Psoas muscle (tissue), 8 donors: Measurements from ENCODE around the gene PNPLA4. TPM values are rescaled to one million over a fixed set of nuclear protein-coding genes. Genes with fewer than 3 reads are reported as not detected.

Source experiments
- ATAC-seq, 4 donors: fragments of 200-7000 bp; cut with Tn5 transposase; one replicate each; pipeline ENCODE4 v1.9.1; 2020; ENCODE audit warnings: moderate library complexity in 3 of 4, mild to moderate bottlenecking in 2 of 4
- DNase-seq, 2 donors: peaks; one replicate each; pipeline ENCODE4 v3.0.0-alpha.2; 2020
- H3K27ac ChIP-seq: fragments of 200-600 bp; one replicate; pipeline ENCODE4 v1.8.0; 2022
- H3K27me3 ChIP-seq, 3 donors: fragments of 200-600 bp in 1 of 3; one replicate each; pipeline versions ENCODE4 v1.6.1 to v1.8.0; 2013 to 2022; ENCODE audit warnings: low read length in 2 of 3, mild to moderate bottlenecking in 2 of 3, moderate library complexity in 1 of 3; ENCODE audit not compliant: insufficient read depth in 3 of 3
- H3K36me3 ChIP-seq, 2 donors: fragments of 200-600 bp in 1 of 2; one replicate each; pipeline versions ENCODE4 v1.6.1 to v1.8.0; 2013 to 2022; ENCODE audit warnings: low read depth in 1 of 2, mild to moderate bottlenecking in 1 of 2, moderate library complexity in 1 of 2; ENCODE audit not compliant: insufficient read depth in 1 of 2
- H3K4me1 ChIP-seq: fragments of 200-600 bp; one replicate; pipeline ENCODE4 v1.8.0; 2022
- H3K4me3 ChIP-seq: fragments of 200-600 bp; one replicate; pipeline ENCODE4 v1.8.0; 2022; ENCODE audit warnings: mild to moderate bottlenecking
- H3K9me3 ChIP-seq: fragments of 200-600 bp; one replicate; pipeline ENCODE4 v1.8.0; 2022
- WGBS, 3 donors: extraction: QIAGEN DNeasy Blood & Tissue Kit; methylation state at CpG; one replicate each; pipeline versions ENCODE4 v1.1.6 to v1.1.7; 2013; 5-methylcytosine and 5-hydroxymethylcytosine counted together
- intact Hi-C, 2 donors: fragments of 100-400 bp; cut with DNase I; formaldehyde crosslinking; loops; one replicate each; pipeline versions ENCODE4 v1.11.0 to v1.14.2; 2022
- long read RNA-seq, 2 donors: library from polyadenylated mRNA; unstranded; transcript quantifications; one replicate each; pipeline ENCODE4 v2.0.0, GENCODE V29; 2021
- polyA plus RNA-seq, 3 donors: library from polyadenylated mRNA; stranded (reverse); fragments of 200-250 nt; gene quantifications; one replicate each; pipeline ENCODE4 v1.2.3, GENCODE V29; 2013
- total RNA-seq, 4 donors: library from RNA; stranded (reverse); fragmentation: NEBNext Ultra II Directional in 2 of 4; extraction: Animal tissue kit (Norgen Biotek cat#: 25700) in 2 of 4; gene quantifications; one replicate each; pipeline versions ENCODE4 v1.2.1 to v1.2.4, GENCODE V29; 2021 to 2023
- TF ChIP-seq, protein P1 (sequence below): fragments of 200-600 bp; IDR thresholded peaks from one replicate; pipeline ENCODE4 v1.8.0; 2022; ENCODE audit warnings: antibody characterized with exemption
- donor health status: healthy with polysubstance abuse.
- donor health status: DM: no; HTN: no; CAD: no; lungs with moderate emphysema.
- donor health status: Bipolar disorder and iron deficiency.
- donor health status: healthy.
- donor health status: DM: yes; HTN: yes; CAD: no.
- donor health status: DM: no; HTN: no; CAD: no.
- donor health status: DM: no; HTN: no; CAD: no.
- donor health status: DM: yes; HTN: yes; CAD: no.

Gene PNPLA4, protein sequence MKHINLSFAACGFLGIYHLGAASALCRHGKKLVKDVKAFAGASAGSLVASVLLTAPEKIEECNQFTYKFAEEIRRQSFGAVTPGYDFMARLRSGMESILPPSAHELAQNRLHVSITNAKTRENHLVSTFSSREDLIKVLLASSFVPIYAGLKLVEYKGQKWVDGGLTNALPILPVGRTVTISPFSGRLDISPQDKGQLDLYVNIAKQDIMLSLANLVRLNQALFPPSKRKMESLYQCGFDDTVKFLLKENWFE
- total RNA-seq (10 to 100 TPM; 22.5 to 31.8 (median 25.8) TPM), polyA plus RNA-seq (10 to 100 TPM; 13.8 to 26.0 (median 20.2) TPM)
- long read RNA-seq, donor 1, transcript PNPLA4-201 (7 exons, 3,372 nt): major isoform, 11 of 13 reads
- long read RNA-seq, donor 1, partial matches to known transcripts: 1 of 13 reads
- long read RNA-seq, donor 1, other reads (novel, unspliced or antisense): 1 of 13 reads
- long read RNA-seq, donor 2, transcript PNPLA4-201 (7 exons, 3,372 nt): major isoform, 16 of 26 reads
- long read RNA-seq, donor 2, partial matches to known transcripts: 2 of 26 reads
- long read RNA-seq, donor 2, other reads (novel, unspliced or antisense): 8 of 26 reads

DNA sequence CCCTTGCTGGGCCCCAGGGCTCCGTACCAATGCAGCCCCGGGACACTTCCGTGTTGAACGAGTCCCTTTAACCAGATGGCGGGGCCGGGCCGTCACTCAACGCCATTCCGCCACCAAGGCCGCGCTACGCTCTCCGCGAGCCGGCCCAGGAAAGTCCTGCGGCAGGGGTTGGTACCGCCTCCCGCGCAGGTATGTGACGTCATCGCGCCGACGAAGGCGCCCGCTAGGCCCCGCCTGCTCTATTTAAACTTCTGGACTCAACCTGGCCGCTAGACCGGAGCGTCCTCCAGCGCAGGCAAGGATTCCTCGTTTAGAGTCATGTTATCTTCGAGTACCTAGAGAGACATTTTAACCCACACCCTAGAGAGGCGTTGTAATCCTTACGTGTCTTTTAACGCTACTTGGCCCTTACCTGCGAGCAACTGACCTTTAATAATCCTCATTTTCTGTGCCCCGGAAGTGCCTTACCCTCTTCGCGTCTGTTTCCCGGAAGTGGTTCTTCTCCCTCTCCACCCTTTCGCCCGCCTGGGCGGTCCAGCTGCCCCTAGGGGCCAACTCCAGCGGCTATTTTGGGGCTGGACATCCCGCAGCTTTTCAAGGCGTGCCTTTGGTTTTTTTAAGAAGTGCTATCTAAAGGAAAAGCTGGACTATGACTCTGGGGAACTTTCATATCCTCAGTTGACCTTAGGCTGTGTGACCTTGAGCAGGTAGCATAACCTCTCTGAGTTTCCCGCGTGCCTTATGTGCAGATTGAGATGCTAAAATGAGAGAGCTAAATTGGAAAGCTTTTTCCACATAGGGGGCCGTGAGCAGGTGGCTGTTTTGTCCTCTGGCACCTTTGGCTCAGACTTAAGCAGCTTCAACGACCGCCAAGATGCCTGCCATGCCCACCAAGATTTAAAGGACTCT, at the start of gene PNPLA4:
Gene PNPLA4, minus strand, starts transcription at position 155 of the 909 bp plus-strand sequence. CDS start 1,294 bp downstream, outside the sequence.
- Histone ChIP-seq H3K36me3 (no peaks in the 10 kb centered on the region), H3K4me1 (no peaks in the 10 kb centered on the region), H3K9me3 (no peaks in the 10 kb centered on the region), H3K27me3 (no peaks in the 10 kb centered on the region), H3K27ac (peak within 1 kb of the TSS; percentile 77), H3K4me3 (peak within 1 kb of the TSS; percentile 68)
- DNase-seq: peak; percentile 80 to 89
- TF ChIP-seq, protein P1, sequence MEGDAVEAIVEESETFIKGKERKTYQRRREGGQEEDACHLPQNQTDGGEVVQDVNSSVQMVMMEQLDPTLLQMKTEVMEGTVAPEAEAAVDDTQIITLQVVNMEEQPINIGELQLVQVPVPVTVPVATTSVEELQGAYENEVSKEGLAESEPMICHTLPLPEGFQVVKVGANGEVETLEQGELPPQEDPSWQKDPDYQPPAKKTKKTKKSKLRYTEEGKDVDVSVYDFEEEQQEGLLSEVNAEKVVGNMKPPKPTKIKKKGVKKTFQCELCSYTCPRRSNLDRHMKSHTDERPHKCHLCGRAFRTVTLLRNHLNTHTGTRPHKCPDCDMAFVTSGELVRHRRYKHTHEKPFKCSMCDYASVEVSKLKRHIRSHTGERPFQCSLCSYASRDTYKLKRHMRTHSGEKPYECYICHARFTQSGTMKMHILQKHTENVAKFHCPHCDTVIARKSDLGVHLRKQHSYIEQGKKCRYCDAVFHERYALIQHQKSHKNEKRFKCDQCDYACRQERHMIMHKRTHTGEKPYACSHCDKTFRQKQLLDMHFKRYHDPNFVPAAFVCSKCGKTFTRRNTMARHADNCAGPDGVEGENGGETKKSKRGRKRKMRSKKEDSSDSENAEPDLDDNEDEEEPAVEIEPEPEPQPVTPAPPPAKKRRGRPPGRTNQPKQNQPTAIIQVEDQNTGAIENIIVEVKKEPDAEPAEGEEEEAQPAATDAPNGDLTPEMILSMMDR: peak; percentile 19
- 5 to 11% (median 7%) methylated on average over 22 to 52 of the region's 52 CpGs for WGBS, 3 donors
- intact Hi-C loops: no loop called here
- peak; percentile 95 to 96 (median 96) for ATAC-seq

DNA sequence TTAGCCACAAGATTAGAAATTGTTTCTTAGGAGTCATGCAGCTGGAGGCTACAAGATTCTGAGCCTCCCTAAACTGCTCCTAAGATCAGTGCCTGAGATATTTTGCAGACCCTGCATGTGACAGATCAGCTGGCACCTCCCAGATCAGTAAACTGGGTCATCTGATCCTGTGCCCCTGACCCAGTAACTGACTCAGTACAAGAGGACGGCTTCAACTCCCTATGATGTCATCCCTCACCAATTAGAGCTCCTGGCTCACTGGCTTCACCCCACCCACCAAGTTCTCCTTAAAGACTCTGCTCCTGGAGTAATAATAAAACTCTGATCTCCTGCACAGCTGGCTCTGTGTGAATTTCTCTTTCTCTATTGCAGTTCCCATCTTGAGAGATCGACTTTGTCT, 45.4 kb upstream of the PNPLA4 start:
- Histone ChIP-seq H3K36me3 (no peaks in the 10 kb centered on the region), H3K27me3 (no peaks in the 10 kb centered on the region), H3K4me1 (no peaks in the 10 kb centered on the region), H3K4me3 (no peak overlapping the region), H3K9me3 (no peaks in the 10 kb centered on the region), H3K27ac (no peak overlapping the region)
- 48 to 56% (median 52%) methylated on average over 2 of the region's 2 CpGs for WGBS, 3 donors
- TF ChIP-seq, protein P1: no peak
- ATAC-seq (no peak), DNase-seq (no peak)
- intact Hi-C loops: no loop called here

DNA sequence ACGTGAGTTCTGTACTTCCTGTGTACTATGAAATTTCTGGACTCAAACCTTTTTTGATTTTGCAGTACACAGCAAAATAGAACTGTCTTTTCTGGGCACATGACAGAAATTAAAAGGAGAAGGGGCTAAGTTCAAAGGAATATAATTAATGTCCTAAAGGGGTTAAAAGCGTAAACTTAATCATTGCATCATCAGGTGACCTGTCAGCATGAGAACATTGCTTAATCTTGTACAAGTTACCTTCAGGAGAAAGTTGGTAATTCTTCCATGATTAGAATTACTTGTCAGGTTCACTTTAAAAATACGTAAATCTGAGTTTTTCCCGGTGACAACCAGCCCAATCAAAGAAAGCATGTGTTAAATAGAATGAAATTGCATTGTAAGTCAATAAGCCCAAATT, 43.2 kb upstream of the PNPLA4 start:
- no peak overlapping the region for H3K27ac ChIP-seq
- H3K4me3 ChIP-seq: no peak overlapping the region
- ATAC-seq (no peak), DNase-seq (no peak)
- no peaks in the 10 kb centered on the region for H3K9me3 ChIP-seq
- no peaks in the 10 kb centered on the region for H3K4me1 ChIP-seq
- TF ChIP-seq, protein P1: no peak
- H3K27me3 ChIP-seq: no peaks in the 10 kb centered on the region
- intact Hi-C loops: no loop called here
- whole genome bisulfite sequencing, 3 donors: 88 to 93% (median 92%) methylated on average over 4 of the region's 4 CpGs
- no peaks in the 10 kb centered on the region for H3K36me3 ChIP-seq

DNA sequence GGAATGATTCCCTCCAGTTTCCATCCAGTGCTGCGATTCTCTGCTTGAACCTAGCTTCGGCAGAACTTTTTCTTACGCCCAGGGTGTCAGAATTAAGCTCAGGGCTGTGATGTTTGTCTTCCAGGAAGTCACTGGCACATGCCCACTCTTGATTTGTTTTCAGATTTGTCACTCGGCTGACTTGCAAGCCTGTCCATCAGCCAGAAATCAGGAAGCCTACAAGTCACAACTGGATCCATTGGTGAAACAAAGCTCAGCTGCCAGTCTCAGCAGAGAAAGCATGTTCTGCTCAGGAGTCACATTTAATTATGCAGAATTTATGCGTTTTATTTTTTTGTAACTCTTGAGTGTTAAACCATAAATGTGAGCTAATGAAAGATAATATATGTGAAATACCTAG, 38.2 kb upstream of the PNPLA4 start:
- Histone ChIP-seq H3K4me3 (no peak overlapping the region), H3K36me3 (no peaks in the 10 kb centered on the region), H3K27me3 (no peaks in the 10 kb centered on the region), H3K27ac (no peak overlapping the region), H3K9me3 (no peaks in the 10 kb centered on the region), H3K4me1 (no peaks in the 10 kb centered on the region)
- TF ChIP-seq, protein P1: no peak
- intact Hi-C loops: no loop called here
- ATAC-seq (no peak), DNase-seq (no peak)
- WGBS, 3 donors: 56 to 65% (median 57%) methylated on average over 5 of the region's 5 CpGs
